A549 (cell line): ENCODE data around the gene SYCE3. TPM values are rescaled to one million over a fixed set of nuclear protein-coding genes. Genes with fewer than 3 reads are reported as not detected.

Source experiments
- ATAC-seq, 2 experiments: fragments of 200-7000 bp in 1 of 2; fragments of >200 bp in 1 of 2; cut with Nextera tagmentation in 1 of 2; cut with Tn5 transposase in 1 of 2; 3 replicates each; pipeline versions ENCODE4 v1.8.0 to v1.9.1; 2018 to 2020; ENCODE audit warnings: mild to moderate bottlenecking in 1 of 2, moderate library complexity in 1 of 2
- CTCF ChIA-PET: fragments of 300-600 bp; sonication (Branson Sonifier 250); formaldehyde crosslinking; extraction: SDS; loops from one replicate; lab custom pipeline; 2021; ENCODE audit warnings: antibody characterized with exemption, inconsistent platforms; lab: Yijun Ruan, JAX
- POLR2A ChIA-PET: fragments of 350-600 bp; formaldehyde crosslinking; extraction: SDS; loops from one replicate; lab custom pipeline; 2021; ENCODE audit warnings: antibody characterized with exemption, inconsistent platforms; lab: Yijun Ruan, JAX
- DNase-seq, 2 experiments: peaks; one replicate each; pipeline versions ENCODE4 v3.0.0 to v3.0.0-alpha.2; 2011 to 2016; ENCODE audit warnings: low read depth in 1 of 2, low spot score in 1 of 2
- FAIRE-seq: peaks from 2 replicates; lab custom pipeline; 2011; peaks lifted over from hg19 to GRCh38; lab: Jason Lieb, UNC
- H3K27ac ChIP-seq, 2 experiments: fragments of >200 bp; sonication (Bioruptor Twin); formaldehyde crosslinking; 3 replicates each; pipeline ENCODE4 v1.5.1; 2016 to 2017
- H3K4me1 ChIP-seq: fragments of >200 bp; sonication (Bioruptor Twin); formaldehyde crosslinking; 3 replicates; pipeline ENCODE4 v1.6.1; 2016
- H3K4me2 ChIP-seq: fragments of >200 bp; sonication (Bioruptor Twin); formaldehyde crosslinking; 3 replicates; pipeline ENCODE4 v1.6.1; 2016
- H3K4me3 ChIP-seq: fragments of >200 bp; sonication (Bioruptor Twin); formaldehyde crosslinking; 3 replicates; pipeline ENCODE4 v1.5.1; 2016
- H3K9me3 ChIP-seq: fragments of >200 bp; sonication (Bioruptor Twin); formaldehyde crosslinking; 3 replicates; pipeline ENCODE4 v1.6.1; 2016
- BHLHE40 ChIP-seq: IDR thresholded peaks from 2 replicates; pipeline ENCODE4 v1.6.1; 2012; ENCODE audit warnings: low read depth, low read length, inconsistent platforms
- EHMT2 ChIP-seq: fragments of 200-600 bp; sonication (generic); IDR thresholded peaks from 2 replicates; pipeline ENCODE4 v1.6.1; 2016; ENCODE audit warnings: antibody characterized with exemption, low read depth, mild to moderate bottlenecking, moderate library complexity
- EP300 ChIP-seq, 2 experiments: fragments of >200 bp; sonication (Bioruptor Twin); formaldehyde crosslinking; IDR thresholded peaks; 2 replicates in 1 of 2; 3 replicates in 1 of 2; pipeline ENCODE4 v1.6.1; 2016 to 2017
- ESRRA ChIP-seq: fragments of 150-350 bp; IDR thresholded peaks from 2 replicates; pipeline ENCODE4 v1.6.1; 2014; ENCODE audit warnings: mild to moderate bottlenecking, low read length, borderline replicate concordance
- FOSB ChIP-seq: fragments of 250-450 bp; sonication (Bioruptor Pico); IDR thresholded peaks from 2 replicates; pipeline ENCODE4 v1.5.0; 2020; ENCODE audit warnings: mild to moderate bottlenecking, moderate library complexity
- FOSL2 ChIP-seq, 2 experiments: fragments of 450-650 bp in 1 of 2; fragments of >200 bp in 1 of 2; sonication (Bioruptor Twin) in 1 of 2; formaldehyde crosslinking; IDR thresholded peaks; 2 replicates each; pipeline versions ENCODE4 v1.5.0 to v1.6.1; 2016 to 2020; ENCODE audit warnings: mild to moderate bottlenecking in 1 of 2, moderate library complexity in 1 of 2
- FOXS1 ChIP-seq: fragments of 250-450 bp; sonication (Bioruptor Pico); IDR thresholded peaks from 2 replicates; pipeline ENCODE4 v1.5.0; 2020; ENCODE audit warnings: mild to moderate bottlenecking, moderate library complexity
- HDAC2 ChIP-seq: fragments of 200-600 bp; sonication (generic); IDR thresholded peaks from 2 replicates; pipeline ENCODE4 v1.6.1; 2016
- HOXA7 ChIP-seq: fragments of 250-450 bp; sonication (Bioruptor Pico); IDR thresholded peaks from 2 replicates; pipeline ENCODE4 v1.5.0; 2020; ENCODE audit warnings: mild to moderate bottlenecking, moderate library complexity
- HOXB13 ChIP-seq: fragments of 250-450 bp; sonication (Bioruptor Pico); IDR thresholded peaks from 2 replicates; pipeline ENCODE4 v1.5.0; 2020; ENCODE audit warnings: low read depth, mild to moderate bottlenecking, moderate library complexity
- HOXB5 ChIP-seq: fragments of 250-450 bp; sonication (Bioruptor Pico); IDR thresholded peaks from 2 replicates; pipeline ENCODE4 v1.5.0; 2020; ENCODE audit warnings: mild to moderate bottlenecking, moderate library complexity
- KDM5A ChIP-seq: fragments of 200-600 bp; sonication (generic); IDR thresholded peaks from 2 replicates; pipeline ENCODE4 v1.6.1; 2016; ENCODE audit warnings: antibody characterized with exemption, mild to moderate bottlenecking
- MAZ ChIP-seq: fragments of 150-350 bp; IDR thresholded peaks from 2 replicates; pipeline ENCODE4 v1.6.1; 2014; ENCODE audit warnings: antibody characterized with exemption, low read depth, low read length, borderline replicate concordance
- NR3C1 ChIP-seq: fragments of >200 bp; sonication (Bioruptor Twin); formaldehyde crosslinking; IDR thresholded peaks from 3 replicates; pipeline ENCODE4 v1.6.1; 2017
- PHF8 ChIP-seq: fragments of 200-600 bp; sonication (generic); IDR thresholded peaks from 2 replicates; pipeline ENCODE4 v1.6.1; 2016; ENCODE audit warnings: low read depth, mild to moderate bottlenecking, antibody characterized with exemption, moderate library complexity, borderline replicate concordance
- POLR2A ChIP-seq: IDR thresholded peaks from 2 replicates; pipeline ENCODE4 v1.6.1; 2012; ENCODE audit warnings: mild to moderate bottlenecking, low read length
- POLR2AphosphoS2 ChIP-seq: conservative IDR thresholded peaks from 2 replicates; pipeline ENCODE4 v1.6.1; 2012; ENCODE audit warnings: low read length, improper control_type of control experiment, inconsistent platforms
- RNF2 ChIP-seq: fragments of 200-600 bp; sonication (generic); IDR thresholded peaks from 2 replicates; pipeline ENCODE4 v1.6.1; 2016; ENCODE audit warnings: low read depth, mild to moderate bottlenecking, antibody characterized with exemption, moderate library complexity, borderline replicate concordance
- SREBF2 ChIP-seq: fragments of 450-650 bp; IDR thresholded peaks from 2 replicates; pipeline ENCODE4 v1.6.1; 2014; ENCODE audit warnings: mild to moderate bottlenecking, moderate library complexity
- ZFP36 ChIP-seq: fragments of 450-650 bp; IDR thresholded peaks from 2 replicates; pipeline ENCODE4 v1.6.1; 2014; ENCODE audit warnings: borderline replicate concordance; ENCODE audit not compliant: partially characterized antibody
- WGBS: methylation state at CpG from one replicate; pipeline ENCODE4 v1.1.6; 2017; ENCODE audit errors: missing lambda C conversion rate; 5-methylcytosine and 5-hydroxymethylcytosine counted together
- polyA plus RNA-seq, 4 experiments: library from polyadenylated mRNA; depleted of rRNA in 3 of 4; stranded (reverse); fragments of >200 nt; fragmentation: RNase III in 1 of 4; extraction: RNeasy Plus Mini Kit Qiagen cat#74134 plus additional on column Dnase treatment in 1 of 4; gene quantifications; 2 replicates in 3 of 4; 3 replicates in 1 of 4; pipeline ENCODE4 v1.2.3, GENCODE V29; 2011 to 2017
- TF ChIP-seq, protein P1 (sequence below): fragments of >200 bp; sonication (Bioruptor Twin); formaldehyde crosslinking; IDR thresholded peaks from 3 replicates; pipeline ENCODE4 v1.5.1; 2016
- TF ChIP-seq, protein P2 (sequence below): fragments of >200 bp; sonication (Bioruptor Twin); formaldehyde crosslinking; IDR thresholded peaks from 2 replicates; pipeline ENCODE4 v1.6.1; 2016
- TF ChIP-seq, protein P3 (sequence below): IDR thresholded peaks from 2 replicates; pipeline ENCODE4 v1.6.1; 2012
- TF ChIP-seq, protein P4 (sequence below): fragments of 250-450 bp; sonication (Bioruptor Pico); IDR thresholded peaks from 2 replicates; pipeline ENCODE4 v1.5.0; 2020; ENCODE audit warnings: low read depth, mild to moderate bottlenecking, moderate library complexity

The SYCE3 gene
- polyA plus RNA-seq, 2 of the 4 experiments (the other 2 are of a cell fraction) = 0.45 to 0.59 TPM

DNA sequence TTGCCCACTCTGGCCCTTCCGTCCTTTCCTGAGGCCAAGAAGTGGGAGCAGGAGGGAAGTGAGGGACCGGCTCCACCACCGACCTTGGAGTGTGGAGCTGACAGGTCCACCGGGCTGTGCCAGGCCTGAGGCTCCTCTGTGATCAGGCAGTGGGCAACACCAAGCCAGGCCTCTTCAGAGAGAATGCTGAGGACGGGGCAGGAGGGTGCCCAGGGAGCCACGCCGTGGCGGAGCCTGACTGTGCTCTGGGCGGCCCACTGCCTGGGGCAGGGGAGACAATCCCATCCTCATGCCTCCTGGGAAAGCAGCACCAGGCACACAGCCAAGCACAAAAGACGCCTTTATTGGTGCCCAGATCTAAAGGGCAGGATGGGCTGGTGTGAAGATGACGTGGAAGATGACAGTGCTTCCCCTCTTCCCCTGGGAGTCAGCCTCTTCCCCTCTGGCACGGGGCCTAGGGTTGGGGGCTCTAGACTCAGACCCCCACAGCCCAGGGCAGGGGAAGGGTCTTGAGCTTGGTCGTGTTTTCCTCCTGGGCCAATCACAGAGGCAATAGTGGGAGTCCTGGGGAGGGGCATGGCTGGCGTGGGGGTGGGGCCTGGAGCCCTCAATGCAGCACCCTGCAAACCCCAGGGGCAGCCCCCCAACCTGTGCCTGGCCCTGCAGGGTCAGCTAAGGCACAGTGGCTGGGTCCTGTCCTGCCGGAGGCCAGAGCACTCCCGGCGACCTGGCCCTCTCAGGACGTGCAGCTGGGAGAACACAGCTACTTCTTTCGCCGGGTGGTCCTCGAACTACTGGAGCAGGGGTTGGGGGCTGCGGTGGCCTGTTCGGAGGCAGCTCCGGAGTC lies 59.9 kb downstream of the SYCE3 start:
- DNase-seq (no peak), ATAC-seq (no peak), FAIRE-seq (no peak)
- 81% methylated on average over 3 of the region's 24 CpGs for WGBS
- Histone ChIP-seq H3K4me1 (peaks cover 11% of the 10 kb centered on the region; the same call in 1 of the 3 replicates), H3K27ac (no peak overlapping the region), H3K4me2 (no peak overlapping the region)
- CTCF ChIA-PET = interaction anchor here (0.9 to 1.8 kb wide), 2 partner anchors 60 to 252 kb away, joined by 3 to 4 read pairs; partner anchors contain the start of genes HDAC10 and SYCE3
- TF ChIP-seq KDM5A = no peak
- no peak for TF ChIP-seq EP300 (IDR thresholded peaks at IDR 0.05)
- TF ChIP-seq POLR2A = no peak
- no peak for TF ChIP-seq HOXB5 (CRISPR knock-in tag)
- no peak for TF ChIP-seq HDAC2
- no peak for TF ChIP-seq BHLHE40
- TF ChIP-seq, all 56 proteins: peak for 0
- Histone ChIP-seq H3K4me3 (no peak overlapping the region), H3K9me3 (no peaks in the 10 kb centered on the region)
- POLR2A ChIA-PET = no interaction called here

DNA sequence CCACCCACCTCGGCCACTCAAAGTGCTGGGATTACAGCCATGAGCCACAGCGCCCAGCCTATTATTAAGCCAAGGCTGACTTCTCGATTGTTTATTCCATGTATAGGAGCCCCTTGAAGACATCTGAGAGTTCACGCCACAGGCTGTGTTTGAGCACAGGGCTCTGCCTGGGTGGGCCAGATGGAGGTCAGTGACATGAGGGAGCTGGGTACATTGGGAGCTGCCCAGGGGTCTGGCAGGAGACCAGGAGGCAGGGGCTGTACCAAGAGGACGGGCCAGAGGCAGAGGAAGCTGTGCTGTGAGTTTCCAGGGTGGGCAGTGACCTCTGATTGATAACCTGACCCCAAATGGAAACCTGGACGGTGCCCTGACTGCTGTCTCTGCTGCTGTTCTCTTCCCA lies 60.6 kb downstream of the SYCE3 start:
- ChIA-PET POLR2A (no interaction called here), CTCF (interaction anchor here (0.9 to 1.2 kb wide), 3 partner anchors 61 to 160 kb away, joined by 3 to 5 read pairs (median 3); partner anchors contain the start of gene SYCE3)
- no peak overlapping the region for H3K4me2 ChIP-seq
- FAIRE-seq = no peak
- no peak for DNase-seq
- no peak for TF ChIP-seq PHF8
- TF ChIP-seq, protein P1, sequence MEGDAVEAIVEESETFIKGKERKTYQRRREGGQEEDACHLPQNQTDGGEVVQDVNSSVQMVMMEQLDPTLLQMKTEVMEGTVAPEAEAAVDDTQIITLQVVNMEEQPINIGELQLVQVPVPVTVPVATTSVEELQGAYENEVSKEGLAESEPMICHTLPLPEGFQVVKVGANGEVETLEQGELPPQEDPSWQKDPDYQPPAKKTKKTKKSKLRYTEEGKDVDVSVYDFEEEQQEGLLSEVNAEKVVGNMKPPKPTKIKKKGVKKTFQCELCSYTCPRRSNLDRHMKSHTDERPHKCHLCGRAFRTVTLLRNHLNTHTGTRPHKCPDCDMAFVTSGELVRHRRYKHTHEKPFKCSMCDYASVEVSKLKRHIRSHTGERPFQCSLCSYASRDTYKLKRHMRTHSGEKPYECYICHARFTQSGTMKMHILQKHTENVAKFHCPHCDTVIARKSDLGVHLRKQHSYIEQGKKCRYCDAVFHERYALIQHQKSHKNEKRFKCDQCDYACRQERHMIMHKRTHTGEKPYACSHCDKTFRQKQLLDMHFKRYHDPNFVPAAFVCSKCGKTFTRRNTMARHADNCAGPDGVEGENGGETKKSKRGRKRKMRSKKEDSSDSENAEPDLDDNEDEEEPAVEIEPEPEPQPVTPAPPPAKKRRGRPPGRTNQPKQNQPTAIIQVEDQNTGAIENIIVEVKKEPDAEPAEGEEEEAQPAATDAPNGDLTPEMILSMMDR = no peak
- no peak for TF ChIP-seq ESRRA
- TF ChIP-seq HOXA7 = no peak
- no peak for TF ChIP-seq SREBF2
- TF ChIP-seq, protein P2, sequence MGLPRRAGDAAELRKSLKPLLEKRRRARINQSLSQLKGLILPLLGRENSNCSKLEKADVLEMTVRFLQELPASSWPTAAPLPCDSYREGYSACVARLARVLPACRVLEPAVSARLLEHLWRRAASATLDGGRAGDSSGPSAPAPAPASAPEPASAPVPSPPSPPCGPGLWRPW = no peak
- TF ChIP-seq FOXS1 (CRISPR knock-in tag) = no peak
- no peak for TF ChIP-seq POLR2AphosphoS2
- TF ChIP-seq HOXB13 (CRISPR knock-in tag) = no peak
- no peak for TF ChIP-seq KDM5A
- TF ChIP-seq FOSL2 (IDR thresholded peaks at IDR 0.05) = no peak
- TF ChIP-seq FOSL2 (CRISPR knock-in tag; IDR thresholded peaks at IDR 0.05) = no peak
- TF ChIP-seq BHLHE40 = no peak
- no peak for TF ChIP-seq ZFP36
- TF ChIP-seq, protein P3, sequence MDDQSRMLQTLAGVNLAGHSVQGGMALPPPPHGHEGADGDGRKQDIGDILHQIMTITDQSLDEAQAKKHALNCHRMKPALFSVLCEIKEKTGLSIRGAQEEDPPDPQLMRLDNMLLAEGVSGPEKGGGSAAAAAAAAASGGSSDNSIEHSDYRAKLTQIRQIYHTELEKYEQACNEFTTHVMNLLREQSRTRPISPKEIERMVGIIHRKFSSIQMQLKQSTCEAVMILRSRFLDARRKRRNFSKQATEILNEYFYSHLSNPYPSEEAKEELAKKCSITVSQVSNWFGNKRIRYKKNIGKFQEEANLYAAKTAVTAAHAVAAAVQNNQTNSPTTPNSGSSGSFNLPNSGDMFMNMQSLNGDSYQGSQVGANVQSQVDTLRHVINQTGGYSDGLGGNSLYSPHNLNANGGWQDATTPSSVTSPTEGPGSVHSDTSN = no peak
- TF ChIP-seq EHMT2 = no peak
- TF ChIP-seq NR3C1 = no peak
- TF ChIP-seq, protein P4, sequence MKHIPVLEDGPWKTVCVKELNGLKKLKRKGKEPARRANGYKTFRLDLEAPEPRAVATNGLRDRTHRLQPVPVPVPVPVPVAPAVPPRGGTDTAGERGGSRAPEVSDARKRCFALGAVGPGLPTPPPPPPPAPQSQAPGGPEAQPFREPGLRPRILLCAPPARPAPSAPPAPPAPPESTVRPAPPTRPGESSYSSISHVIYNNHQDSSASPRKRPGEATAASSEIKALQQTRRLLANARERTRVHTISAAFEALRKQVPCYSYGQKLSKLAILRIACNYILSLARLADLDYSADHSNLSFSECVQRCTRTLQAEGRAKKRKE = no peak
- no peak for TF ChIP-seq MAZ
- no peak for TF ChIP-seq FOSB (CRISPR knock-in tag)
- no peak for TF ChIP-seq RNF2
- TF ChIP-seq, all 56 proteins: peak for 0
- Histone ChIP-seq H3K9me3 (no peaks in the 10 kb centered on the region), H3K4me1 (peaks cover 11% of the 10 kb centered on the region; the same call in 1 of the 3 replicates), H3K27ac (no peak overlapping the region), H3K4me3 (no peak overlapping the region)
- 87% methylated on average over 5 of the region's 6 CpGs for WGBS
- ATAC-seq = no peak

Other genes with a start within 250 kb of the SYCE3 start
- 1.6 and 1.7 TPM in 2 replicates for gene DENND6B, start 235.9 kb downstream of the SYCE3 start, polyA plus RNA-seq (2011; rRNA removed)
- gene DENND6B, start 235.9 kb downstream of the SYCE3 start, polyA plus RNA-seq (2017; fragmentation: RNase III; extraction: RNeasy Plus Mini Kit Qiagen cat#74134 plus additional on column Dnase treatment) = 1.7 to 2.3 TPM (median 1.9 TPM) in 3 replicates
- gene PPP6R2, start 219.6 kb downstream of the SYCE3 start, polyA plus RNA-seq (2011; rRNA removed) = 9.5 and 9.6 TPM in 2 replicates
- 13.2 to 15.1 TPM (median 14.7 TPM) in 3 replicates for gene PPP6R2, start 219.6 kb downstream of the SYCE3 start, polyA plus RNA-seq (2017; fragmentation: RNase III; extraction: RNeasy Plus Mini Kit Qiagen cat#74134 plus additional on column Dnase treatment)
- gene SBF1, start 87.9 kb downstream of the SYCE3 start, polyA plus RNA-seq (2011; rRNA removed) = 9.6 and 12.7 TPM in 2 replicates
- 19.5 to 23.0 TPM (median 20.9 TPM) in 3 replicates for gene SBF1, start 87.9 kb downstream of the SYCE3 start, polyA plus RNA-seq (2017; fragmentation: RNase III; extraction: RNeasy Plus Mini Kit Qiagen cat#74134 plus additional on column Dnase treatment)
- gene ADM2, start 81.4 kb downstream of the SYCE3 start, polyA plus RNA-seq (2011; rRNA removed) = 0.99 and 1.1 TPM in 2 replicates
- 0.46 to 0.62 TPM (median 0.50 TPM) in 3 replicates for gene ADM2, start 81.4 kb downstream of the SYCE3 start, polyA plus RNA-seq (2017; fragmentation: RNase III; extraction: RNeasy Plus Mini Kit Qiagen cat#74134 plus additional on column Dnase treatment)
- gene MIOX, start 76.1 kb downstream of the SYCE3 start, polyA plus RNA-seq (2011; rRNA removed) = 0.08 and 0.20 TPM in 2 replicates
- gene MIOX, start 76.1 kb downstream of the SYCE3 start, polyA plus RNA-seq (2017; fragmentation: RNase III; extraction: RNeasy Plus Mini Kit Qiagen cat#74134 plus additional on column Dnase treatment) = not detected in 3 replicates
- 13.0 and 15.1 TPM in 2 replicates for gene LMF2, start 55.2 kb downstream of the SYCE3 start, polyA plus RNA-seq (2011; rRNA removed)
- 31.8 to 34.2 TPM (median 32.5 TPM) in 3 replicates for gene LMF2, start 55.2 kb downstream of the SYCE3 start, polyA plus RNA-seq (2017; fragmentation: RNase III; extraction: RNeasy Plus Mini Kit Qiagen cat#74134 plus additional on column Dnase treatment)
- gene NCAPH2, start 54.7 kb downstream of the SYCE3 start, polyA plus RNA-seq (2011; rRNA removed) = 13.9 and 14.3 TPM in 2 replicates
- 27.7 to 29.4 TPM (median 29.1 TPM) in 3 replicates for gene NCAPH2, start 54.7 kb downstream of the SYCE3 start, polyA plus RNA-seq (2017; fragmentation: RNase III; extraction: RNeasy Plus Mini Kit Qiagen cat#74134 plus additional on column Dnase treatment)
- gene SCO2, start 37.3 kb downstream of the SYCE3 start, polyA plus RNA-seq (2011; rRNA removed) = 0.37 and 1.9 TPM in 2 replicates
- gene SCO2, start 37.3 kb downstream of the SYCE3 start, polyA plus RNA-seq (2017; fragmentation: RNase III; extraction: RNeasy Plus Mini Kit Qiagen cat#74134 plus additional on column Dnase treatment) = 1.7 to 2.6 TPM (median 2.3 TPM) in 3 replicates
- 4.8 and 5.9 TPM in 2 replicates for gene TYMP, start 32.9 kb downstream of the SYCE3 start, polyA plus RNA-seq (2011; rRNA removed)
- 9.0 to 11.0 TPM (median 10.6 TPM) in 3 replicates for gene TYMP, start 32.9 kb downstream of the SYCE3 start, polyA plus RNA-seq (2017; fragmentation: RNase III; extraction: RNeasy Plus Mini Kit Qiagen cat#74134 plus additional on column Dnase treatment)
- 0.09 and 0.15 TPM in 2 replicates for gene KLHDC7B, start 17.0 kb downstream of the SYCE3 start, polyA plus RNA-seq (2011; rRNA removed)
- gene KLHDC7B, start 17.0 kb downstream of the SYCE3 start, polyA plus RNA-seq (2017; fragmentation: RNase III; extraction: RNeasy Plus Mini Kit Qiagen cat#74134 plus additional on column Dnase treatment) = not detected in 3 replicates
- gene CPT1B, start 15.5 kb upstream of the SYCE3 start, polyA plus RNA-seq (2011; rRNA removed) = 12.1 and 16.5 TPM in 2 replicates
- 21.1 to 27.5 TPM (median 26.5 TPM) in 3 replicates for gene CPT1B, start 15.5 kb upstream of the SYCE3 start, polyA plus RNA-seq (2017; fragmentation: RNase III; extraction: RNeasy Plus Mini Kit Qiagen cat#74134 plus additional on column Dnase treatment)
- 16.4 and 22.7 TPM in 2 replicates for gene CHKB, start 19.9 kb upstream of the SYCE3 start, polyA plus RNA-seq (2011; rRNA removed)
- gene CHKB, start 19.9 kb upstream of the SYCE3 start, polyA plus RNA-seq (2017; fragmentation: RNase III; extraction: RNeasy Plus Mini Kit Qiagen cat#74134 plus additional on column Dnase treatment) = 21.0 to 26.1 TPM (median 25.8 TPM) in 3 replicates
- 0.75 and 0.76 TPM in 2 replicates for gene MAPK8IP2, start 37.9 kb upstream of the SYCE3 start, polyA plus RNA-seq (2011; rRNA removed)
- gene MAPK8IP2, start 37.9 kb upstream of the SYCE3 start, polyA plus RNA-seq (2017; fragmentation: RNase III; extraction: RNeasy Plus Mini Kit Qiagen cat#74134 plus additional on column Dnase treatment) = 2.2 to 3.0 TPM (median 2.8 TPM) in 3 replicates
- gene ARSA, start 65.2 kb upstream of the SYCE3 start, polyA plus RNA-seq (2011; rRNA removed) = 7.7 and 9.1 TPM in 2 replicates
- 15.9 to 22.5 TPM (median 19.5 TPM) in 3 replicates for gene ARSA, start 65.2 kb upstream of the SYCE3 start, polyA plus RNA-seq (2017; fragmentation: RNase III; extraction: RNeasy Plus Mini Kit Qiagen cat#74134 plus additional on column Dnase treatment)
- gene SHANK3, start 109.9 kb upstream of the SYCE3 start, polyA plus RNA-seq (2011; rRNA removed) = 0.52 and 0.53 TPM in 2 replicates
- gene SHANK3, start 109.9 kb upstream of the SYCE3 start, polyA plus RNA-seq (2017; fragmentation: RNase III; extraction: RNeasy Plus Mini Kit Qiagen cat#74134 plus additional on column Dnase treatment) = 2.1 to 2.4 TPM (median 2.3 TPM) in 3 replicates
- gene ACR, start 175.3 kb upstream of the SYCE3 start, polyA plus RNA-seq (2011; rRNA removed) = not detected in 2 replicates
- 0.11 TPM in 1 of 3 replicates, not detected in the others for gene ACR, start 175.3 kb upstream of the SYCE3 start, polyA plus RNA-seq (2017; fragmentation: RNase III; extraction: RNeasy Plus Mini Kit Qiagen cat#74134 plus additional on column Dnase treatment)
- 32.6 and 35.7 TPM in 2 replicates for gene RABL2B, start 220.7 kb upstream of the SYCE3 start, polyA plus RNA-seq (2011; rRNA removed)
- 22.1 to 25.5 TPM (median 24.0 TPM) in 3 replicates for gene RABL2B, start 220.7 kb upstream of the SYCE3 start, polyA plus RNA-seq (2017; fragmentation: RNase III; extraction: RNeasy Plus Mini Kit Qiagen cat#74134 plus additional on column Dnase treatment)